ENCODE results near the gene PCDHGA6.
"Not testable (repeated sequence)": the region's sequence is repeated elsewhere in the genome, so short reads cannot be mapped to it uniquely, and the experiment has no call there.

PCDHGA6 gene

GRCh38 chr5:141394401-141395187, 20.9 kb downstream of the PCDHGA6 start:
- Mint-ChIP-seq H3K36me3 (ENCODE audit: low read depth) (peaks cover 18% of the 10 kb centered on the region), H3K27me3 (peaks cover 69% of the 10 kb centered on the region), H3K9me3 (peaks cover 41% of the 10 kb centered on the region)
- not testable (repeated sequence) for DNase-seq, H3K4me1 Mint-ChIP-seq, H3K4me3 Mint-ChIP-seq, ATAC-seq, H3K27ac Mint-ChIP-seq

- Mint-ChIP-seq H3K27me3 (peaks cover 64% of the 10 kb centered on the region), H3K9me3 (peaks cover 29% of the 10 kb centered on the region), H3K4me3 (peak within 1 kb of the TSS; percentile 42), H3K36me3 (ENCODE audit: low read depth) (peaks cover 17% of the 10 kb centered on the region)
- ATAC-seq: peak; percentile 54
- not testable (repeated sequence) for H3K4me1 Mint-ChIP-seq, DNase-seq, H3K27ac Mint-ChIP-seq
Observed at GRCh38 chr5:141397756-141398551, 24.3 kb downstream of the PCDHGA6 start, which contains the start of gene PCDHGB5. PCDHGB5 (plus strand) TSS chr5:141397947; CDS start chr5:141398128, 181 bp downstream.

GRCh38 chr5:141398608-141399007, 24.9 kb downstream of the PCDHGA6 start:
- Mint-ChIP-seq H3K9me3 (peaks cover 27% of the 10 kb centered on the region), H3K4me1 (no peaks in the 10 kb centered on the region), H3K27ac (no peak overlapping the region), H3K27me3 (peaks cover 64% of the 10 kb centered on the region), H3K4me3 (no peak overlapping the region), H3K36me3 (ENCODE audit: low read depth) (peaks cover 16% of the 10 kb centered on the region)
- ATAC-seq: no peak
- no peak for DNase-seq

- Mint-ChIP-seq H3K27me3 (peaks cover 67% of the 10 kb centered on the region), H3K4me3 (no peak overlapping the region)
Observed at GRCh38 chr5:141399555-141400258, 26.0 kb downstream of the PCDHGA6 start.

GRCh38 chr5:141402553-141403243, 29.0 kb downstream of the PCDHGA6 start, which contains the start of gene PCDHGA9:
PCDHGA9 (plus strand) TSS chr5:141402778; CDS start chr5:141402953, 175 bp downstream.
- H3K27ac Mint-ChIP-seq: no peak within 1 kb of the TSS
- ATAC-seq (no peak), DNase-seq (no peak)
- H3K9me3 Mint-ChIP-seq: peaks cover 26% of the 10 kb centered on the region
- no peaks in the 10 kb centered on the region for H3K4me1 Mint-ChIP-seq
- H3K4me3 Mint-ChIP-seq: peak within 1 kb of the TSS; percentile 24
- H3K27me3 Mint-ChIP-seq: peaks cover 68% of the 10 kb centered on the region
- H3K36me3 Mint-ChIP-seq (ENCODE audit: low read depth): peaks cover 11% of the 10 kb centered on the region

More at GRCh38 chr5:141399555-141400258, 26.0 kb downstream of the PCDHGA6 start:
- Mint-ChIP-seq H3K27ac (no peak overlapping the region), H3K36me3 (ENCODE audit: low read depth) (peaks cover 14% of the 10 kb centered on the region), H3K4me1 (no peaks in the 10 kb centered on the region), H3K9me3 (peaks cover 24% of the 10 kb centered on the region)
- ATAC-seq (no peak), DNase-seq (no peak)

- Mint-ChIP-seq H3K27me3 (peaks cover 72% of the 10 kb centered on the region), H3K36me3 (ENCODE audit: low read depth) (peaks cover 13% of the 10 kb centered on the region), H3K27ac (no peak overlapping the region), H3K9me3 (peaks cover 29% of the 10 kb centered on the region), H3K4me3 (no peak overlapping the region), H3K4me1 (no peaks in the 10 kb centered on the region)
- DNase-seq (no peak), ATAC-seq (no peak)
Observed at GRCh38 chr5:141403387-141403786, 29.7 kb downstream of the PCDHGA6 start.

- peaks cover 17% of the 10 kb centered on the region for H3K36me3 Mint-ChIP-seq (ENCODE audit: low read depth)
- H3K4me3 Mint-ChIP-seq: peak within 1 kb of the TSS; percentile 51
- not testable (repeated sequence) for H3K27ac Mint-ChIP-seq, ATAC-seq, H3K4me1 Mint-ChIP-seq
- peak; percentile 44 for DNase-seq
- H3K27me3 Mint-ChIP-seq: peaks cover 77% of the 10 kb centered on the region
- peaks cover 28% of the 10 kb centered on the region for H3K9me3 Mint-ChIP-seq
Observed at GRCh38 chr5:141407790-141408505, 34.3 kb downstream of the PCDHGA6 start, which contains the start of gene PCDHGB6. PCDHGB6 (plus strand) TSS chr5:141408021; CDS start chr5:141408203, 182 bp downstream.

GRCh38 chr5:141409598-141410306, 36.1 kb downstream of the PCDHGA6 start:
- H3K27ac Mint-ChIP-seq: no peak overlapping the region
- H3K36me3 Mint-ChIP-seq (ENCODE audit: low read depth): peaks cover 21% of the 10 kb centered on the region
- H3K4me3 Mint-ChIP-seq: no peak overlapping the region
- peaks cover 13% of the 10 kb centered on the region for H3K4me1 Mint-ChIP-seq
- ATAC-seq: no peak
- peaks cover 78% of the 10 kb centered on the region for H3K27me3 Mint-ChIP-seq
- DNase-seq: no peak
- peaks cover 31% of the 10 kb centered on the region for H3K9me3 Mint-ChIP-seq

- no peak overlapping the region for H3K27ac Mint-ChIP-seq
- H3K9me3 Mint-ChIP-seq: peaks cover 33% of the 10 kb centered on the region
- peaks cover 26% of the 10 kb centered on the region for H3K36me3 Mint-ChIP-seq (ENCODE audit: low read depth)
- DNase-seq: no peak
- H3K4me1 Mint-ChIP-seq: peaks cover 17% of the 10 kb centered on the region
- H3K27me3 Mint-ChIP-seq: peaks cover 76% of the 10 kb centered on the region
- no peak overlapping the region for H3K4me3 Mint-ChIP-seq
- ATAC-seq: no peak
Observed at GRCh38 chr5:141411575-141411974, 37.9 kb downstream of the PCDHGA6 start.

GRCh38 chr5:141412854-141413539, 39.3 kb downstream of the PCDHGA6 start, which contains the start of gene PCDHGA10:
PCDHGA10 (plus strand) TSS chr5:141412987; CDS start chr5:141413176, 189 bp downstream.
- peak within 1 kb of the TSS; percentile 8 for H3K27ac Mint-ChIP-seq
- peaks cover 31% of the 10 kb centered on the region for H3K9me3 Mint-ChIP-seq
- H3K4me3 Mint-ChIP-seq: peak within 1 kb of the TSS; percentile 74
- peaks cover 71% of the 10 kb centered on the region for H3K27me3 Mint-ChIP-seq
- DNase-seq (peak; percentile 52), ATAC-seq (peak; percentile 65)
- peaks cover 28% of the 10 kb centered on the region for H3K36me3 Mint-ChIP-seq (ENCODE audit: low read depth)
- peaks cover 22% of the 10 kb centered on the region for H3K4me1 Mint-ChIP-seq

- Mint-ChIP-seq H3K4me1 (peaks cover 24% of the 10 kb centered on the region), H3K4me3 (peak overlapping the region; percentile 74), H3K9me3 (peaks cover 33% of the 10 kb centered on the region), H3K27ac (peak overlapping the region; percentile 8), H3K36me3 (ENCODE audit: low read depth) (peaks cover 30% of the 10 kb centered on the region), H3K27me3 (peaks cover 72% of the 10 kb centered on the region)
- DNase-seq (no peak), ATAC-seq (no peak)
Observed at GRCh38 chr5:141413540-141414069, 39.9 kb downstream of the PCDHGA6 start.
